Mesodermal cell (in vitro differentiated cells): ENCODE data around the gene SARNP.

Experiments used
- H3K27ac ChIP-seq: 2 replicates; pipeline ENCODE4 v1.7.0; 2013; ENCODE audit warnings: mild to moderate bottlenecking, low read depth, low read length, moderate library complexity; ENCODE audit not compliant: severe bottlenecking
- H3K36me3 ChIP-seq: 2 replicates; pipeline ENCODE4 v1.7.1; 2013; ENCODE audit warnings: mild to moderate bottlenecking, low read length, moderate library complexity; ENCODE audit not compliant: control insufficient read depth, insufficient read depth
- H3K4me1 ChIP-seq: one replicate; pipeline ENCODE4 v1.7.1; 2013; ENCODE audit warnings: mild to moderate bottlenecking, low read length; ENCODE audit not compliant: insufficient read depth, control insufficient read depth, poor library complexity, severe bottlenecking
- H3K4me3 ChIP-seq: 2 replicates; pipeline ENCODE4 v1.7.0; 2013; ENCODE audit warnings: low read length, control low read depth, mild to moderate bottlenecking; ENCODE audit not compliant: insufficient read depth, poor library complexity, severe bottlenecking; ENCODE audit errors: extremely low read depth
- H3K9me3 ChIP-seq: 2 replicates; pipeline ENCODE4 v1.7.1; 2013; ENCODE audit warnings: mild to moderate bottlenecking, low read length, moderate library complexity; ENCODE audit not compliant: control insufficient read depth
- WGBS, 2 experiments: methylation state at CpG; one replicate each; pipeline ENCODE4 v1.1.5; 2013; ENCODE audit warnings: missing lambda C conversion rate in 2 of 2; ENCODE audit not compliant: insufficient coverage in 2 of 2; 5-methylcytosine and 5-hydroxymethylcytosine counted together

The SARNP gene

DNA sequence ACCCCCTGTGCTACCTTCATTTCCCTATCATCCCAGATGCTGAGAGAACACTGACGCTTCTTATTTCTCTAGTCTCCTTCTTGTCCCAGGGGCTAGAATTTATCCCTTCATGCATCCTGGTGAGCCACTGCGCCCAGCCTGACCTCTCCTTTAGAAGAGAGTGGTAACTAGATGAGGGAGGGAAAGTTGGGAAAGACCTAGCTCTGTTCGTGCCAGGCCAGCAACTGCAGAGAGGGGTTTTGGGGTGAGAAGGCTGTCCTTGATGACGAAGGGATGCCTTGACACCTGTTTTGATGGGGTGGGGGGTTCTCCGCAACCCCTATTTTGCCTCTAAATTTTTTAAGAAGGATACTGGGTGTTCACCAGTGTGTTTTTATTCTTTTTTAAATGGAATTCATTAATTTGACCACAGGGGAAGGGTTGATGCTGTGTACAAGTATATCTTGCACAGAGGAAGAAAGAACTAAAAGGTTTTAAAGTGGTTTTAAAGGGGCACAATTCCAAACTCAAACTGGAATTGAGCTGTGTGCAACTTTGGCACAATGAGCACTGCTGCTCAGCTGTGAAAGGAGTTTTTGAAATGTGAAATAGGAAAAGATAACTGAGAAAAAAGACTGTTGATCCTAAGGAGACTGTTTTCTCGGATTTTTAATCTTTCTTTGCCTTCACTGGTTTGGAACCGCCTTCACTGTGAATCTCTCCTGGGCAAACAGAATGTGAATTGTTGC, 32.3 kb upstream of the SARNP start:
- WGBS, 2 experiments = 89 to 93% methylated on average over 3 to 5 of the region's 7 CpGs
- Histone ChIP-seq H3K27ac (no peak overlapping the region), H3K4me1 (peaks cover 30% of the 10 kb centered on the region), H3K9me3 (no peaks in the 10 kb centered on the region), H3K4me3 (no peak overlapping the region), H3K36me3 (no peaks in the 10 kb centered on the region)

DNA sequence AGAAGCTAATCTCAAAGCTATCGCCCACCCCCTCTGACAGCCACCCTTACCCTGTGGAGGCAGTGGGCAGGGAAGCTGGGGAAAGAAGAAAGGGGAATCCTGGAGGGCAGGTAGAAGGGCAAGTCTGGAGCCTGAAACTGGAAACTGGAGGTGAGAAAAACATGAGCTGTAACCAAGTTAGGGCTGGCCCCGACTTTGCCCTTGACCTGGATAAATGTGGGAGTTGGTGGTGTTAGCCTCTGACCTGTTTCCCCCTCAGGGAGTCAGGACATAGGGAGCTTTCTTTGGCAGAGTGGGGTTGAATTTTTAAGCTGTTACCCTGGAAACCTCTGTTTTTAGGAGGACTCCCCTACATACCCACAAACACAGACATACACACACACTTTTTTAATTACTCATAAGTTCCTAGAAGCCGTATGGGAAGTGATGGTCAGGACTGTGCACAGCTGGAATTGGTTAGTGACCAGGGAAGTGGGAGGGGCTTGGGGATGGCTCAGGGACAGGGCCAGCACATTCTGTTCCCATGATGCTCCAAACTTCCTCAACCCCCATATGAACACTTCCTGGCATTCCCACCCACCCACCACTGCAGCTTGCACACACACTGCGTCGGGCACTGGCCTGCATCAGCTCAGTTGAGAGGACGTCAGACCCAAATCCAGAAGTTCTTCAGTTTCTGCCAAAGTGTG, 30.2 kb upstream of the SARNP start:
- Histone ChIP-seq H3K4me3 (no peak overlapping the region), H3K36me3 (no peaks in the 10 kb centered on the region), H3K9me3 (no peaks in the 10 kb centered on the region), H3K27ac (peak overlapping the region; percentile 89), H3K4me1 (peaks cover 30% of the 10 kb centered on the region)
- WGBS, 2 experiments = 79 to 85% methylated on average over 2 to 4 of the region's 6 CpGs

DNA sequence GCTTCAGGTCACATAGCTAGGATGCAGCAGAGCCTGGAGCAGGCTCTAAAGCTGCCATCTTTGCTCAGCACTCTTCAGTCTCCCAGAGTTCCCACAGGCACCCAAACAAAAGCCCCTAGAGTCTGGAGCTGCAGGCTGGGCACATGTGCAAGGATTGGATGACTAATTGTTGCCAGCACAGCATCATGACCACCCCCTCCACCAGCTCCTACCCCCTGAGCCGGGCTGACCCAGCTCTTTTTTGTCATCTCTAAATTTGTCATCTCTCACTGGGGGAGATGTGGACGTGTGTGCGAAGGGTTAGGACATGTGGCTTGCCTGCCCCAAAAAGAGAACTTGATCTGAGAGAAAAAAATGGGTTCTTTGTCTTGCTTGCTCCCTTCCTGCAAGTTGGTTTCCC, 29.5 kb upstream of the SARNP start:
- WGBS, 2 experiments = no CpG with 5 or more reads among the region's 3 CpGs
- Histone ChIP-seq H3K9me3 (no peaks in the 10 kb centered on the region), H3K36me3 (no peaks in the 10 kb centered on the region), H3K27ac (peak overlapping the region; percentile 89), H3K4me1 (peaks cover 35% of the 10 kb centered on the region), H3K4me3 (no peak overlapping the region)

DNA sequence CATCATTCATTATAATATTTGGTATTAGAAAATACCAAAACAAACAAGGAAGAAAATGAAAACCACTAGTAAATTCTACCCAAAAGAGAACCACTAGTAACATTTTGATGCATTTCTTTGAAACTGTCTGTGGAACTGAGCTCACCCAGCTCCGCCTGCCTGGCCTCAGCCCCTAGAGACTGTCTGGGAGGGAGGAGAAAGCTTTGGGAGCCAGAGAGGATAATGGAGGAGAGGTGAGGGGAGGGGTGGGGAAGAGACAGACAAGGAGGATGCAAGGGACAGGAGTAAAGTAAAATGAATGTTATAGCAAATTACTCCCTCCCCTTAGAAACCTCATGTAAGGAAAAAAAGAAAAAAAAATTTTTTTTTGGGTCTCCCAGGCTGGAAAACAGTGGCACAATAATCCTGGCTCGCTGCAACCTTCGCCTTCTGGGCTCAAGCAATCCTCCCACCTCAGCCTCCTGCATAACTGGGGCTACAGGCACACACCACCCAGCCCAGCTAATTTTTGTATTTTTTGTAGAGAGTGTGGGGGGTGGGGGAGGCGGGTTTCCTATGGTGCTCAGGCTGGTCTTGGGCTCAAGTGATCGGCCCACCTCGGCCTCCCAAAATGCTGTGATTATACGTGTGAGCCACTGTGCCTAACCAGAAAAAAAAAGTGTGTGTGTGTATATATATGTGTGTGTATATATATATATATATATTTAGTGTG, 28.4 kb upstream of the SARNP start:
- 91 to 93% methylated on average over 3 to 5 of the region's 7 CpGs for WGBS, 2 experiments
- Histone ChIP-seq H3K4me3 (no peak overlapping the region), H3K36me3 (peaks cover 3% of the 10 kb centered on the region), H3K4me1 (peaks cover 30% of the 10 kb centered on the region), H3K9me3 (no peaks in the 10 kb centered on the region), H3K27ac (no peak overlapping the region)

GRCh38 chr12:55845361-55845760, 27.8 kb upstream of the SARNP start:
- Histone ChIP-seq H3K4me1 (peaks cover 24% of the 10 kb centered on the region), H3K9me3 (no peaks in the 10 kb centered on the region), H3K36me3 (peaks cover 8% of the 10 kb centered on the region), H3K4me3 (no peak overlapping the region), H3K27ac (no peak overlapping the region)
- WGBS, 2 experiments = 100% methylated on average over 1 to 2 of the region's 5 CpGs

- WGBS, 2 experiments = 88% methylated on average over 1 of the region's 4 CpGs; no CpG with 5 or more reads in 1 of the 2 experiments
- Histone ChIP-seq H3K27ac (no peak overlapping the region), H3K36me3 (peaks cover 8% of the 10 kb centered on the region), H3K4me3 (no peak overlapping the region), H3K4me1 (peaks cover 21% of the 10 kb centered on the region), H3K9me3 (no peaks in the 10 kb centered on the region)
These were observed 27.4 kb upstream of the SARNP start for GRCh38 chr12:55844961-55845360.

- Histone ChIP-seq H3K4me3 (no peak overlapping the region), H3K9me3 (no peaks in the 10 kb centered on the region), H3K4me1 (peaks cover 21% of the 10 kb centered on the region), H3K27ac (peak overlapping the region; percentile 16), H3K36me3 (peaks cover 8% of the 10 kb centered on the region)
- WGBS, 2 experiments = 89 to 97% methylated on average over 3 to 4 of the region's 4 CpGs
These were observed 25.9 kb upstream of the SARNP start for GRCh38 chr12:55843431-55843830.

- Histone ChIP-seq H3K4me1 (peaks cover 21% of the 10 kb centered on the region), H3K27ac (peak within 1 kb of the TSS; percentile 16), H3K36me3 (peaks cover 8% of the 10 kb centered on the region), H3K9me3 (no peaks in the 10 kb centered on the region), H3K4me3 (peak within 1 kb of the TSS; percentile 34)
- 46 to 49% methylated on average over 6 to 7 of the region's 10 CpGs for WGBS, 2 experiments
These were observed 25.3 kb upstream of the SARNP start, which contains the start of gene MMP19 for GRCh38 chr12:55842681-55843429. TSS of gene MMP19 (minus strand) at chr12:55842936. CDS start at chr12:55842830, 106 bp downstream.

DNA sequence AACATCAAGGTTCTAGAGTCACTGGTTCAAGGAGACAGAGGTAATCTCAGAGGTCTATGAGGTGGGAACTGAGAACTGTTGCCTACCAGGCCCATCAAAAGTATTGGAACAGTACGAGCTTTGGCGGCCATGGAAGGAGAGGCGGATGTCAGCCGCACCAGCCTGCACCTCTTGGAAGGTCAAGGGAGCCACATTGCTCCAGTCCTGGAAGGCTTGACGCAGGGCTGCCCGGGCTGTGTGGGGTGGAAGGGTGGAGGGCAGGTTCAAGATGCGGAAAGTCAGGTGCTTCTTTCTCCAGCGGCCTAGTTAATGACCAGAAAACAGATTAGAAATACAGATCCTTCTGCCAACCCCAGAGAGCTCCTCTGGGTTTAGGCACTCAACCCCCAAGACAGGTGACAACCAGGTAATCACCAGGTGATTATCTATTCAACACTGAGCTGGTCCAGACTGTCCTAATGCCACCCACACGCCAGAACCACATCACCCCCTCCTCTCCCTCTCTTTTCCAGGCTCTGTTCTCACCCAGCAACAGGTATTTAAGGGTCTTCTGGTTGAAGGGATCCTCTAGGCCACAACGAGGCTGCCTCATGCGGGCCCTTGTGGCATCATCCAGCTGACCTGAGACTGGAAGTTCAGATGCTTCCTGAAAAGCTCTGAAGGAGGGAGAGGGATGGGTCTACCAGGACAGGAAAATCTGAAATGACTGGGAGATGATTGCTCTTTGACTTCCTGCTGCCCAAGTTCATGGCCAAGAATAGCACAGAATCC, 23.2 kb upstream of the SARNP start:
- Histone ChIP-seq H3K4me3 (no peak overlapping the region), H3K4me1 (peaks cover 5% of the 10 kb centered on the region), H3K27ac (no peak overlapping the region), H3K36me3 (peaks cover 18% of the 10 kb centered on the region), H3K9me3 (no peaks in the 10 kb centered on the region)
- 91 to 97% methylated on average over 7 to 8 of the region's 11 CpGs for WGBS, 2 experiments
